Effector memory CD4-positive, alpha-beta T cell (primary cell): ENCODE results near the gene EIF2S1.

ENCODE experiments used
- DNase-seq, 3 donors: peaks; one replicate each; pipeline ENCODE4 v3.0.0-alpha.2; 2020
- H3K27ac ChIP-seq: 2 replicates; pipeline ENCODE4 v1.7.0; 2013; ENCODE audit warnings: mild to moderate bottlenecking, low read length, moderate library complexity; ENCODE audit not compliant: insufficient read depth, poor library complexity, severe bottlenecking
- H3K27me3 ChIP-seq: replicated peaks from 2 replicates; pipeline ENCODE4 v1.7.0; 2013; ENCODE audit warnings: mild to moderate bottlenecking, low read length; ENCODE audit not compliant: insufficient read depth, control insufficient read depth, poor library complexity, severe bottlenecking
- H3K36me3 ChIP-seq: 2 replicates; pipeline ENCODE4 v1.7.0; 2013; ENCODE audit warnings: mild to moderate bottlenecking, low read length, moderate library complexity; ENCODE audit not compliant: control insufficient read depth, insufficient read depth
- H3K4me1 ChIP-seq: 2 replicates; pipeline ENCODE4 v1.7.0; 2013; ENCODE audit warnings: low read length, mild to moderate bottlenecking; ENCODE audit not compliant: control insufficient read depth, insufficient read depth, poor library complexity, severe bottlenecking
- H3K4me3 ChIP-seq: 2 replicates; pipeline ENCODE4 v1.7.0; 2013; ENCODE audit warnings: low read length, low read depth, mild to moderate bottlenecking; ENCODE audit not compliant: insufficient read depth, poor library complexity, severe bottlenecking
- H3K9me3 ChIP-seq: 2 replicates; pipeline ENCODE4 v1.7.0; 2013; ENCODE audit warnings: mild to moderate bottlenecking, low read length, moderate library complexity; ENCODE audit not compliant: control insufficient read depth

Gene EIF2S1

GRCh38 chr14:67429510-67430205 is 69.5 kb downstream of the EIF2S1 start:
- no peaks in the 10 kb centered on the region for H3K36me3 ChIP-seq
- no peaks in the 10 kb centered on the region for H3K9me3 ChIP-seq
- DNase-seq = no peak

GRCh38 chr14:67432050-67432564 is 72.0 kb downstream of the EIF2S1 start:
- Histone ChIP-seq H3K27me3 (no peaks in the 10 kb centered on the region), H3K4me3 (no peak overlapping the region), H3K36me3 (no peaks in the 10 kb centered on the region), H3K4me1 (peaks cover 2% of the 10 kb centered on the region), H3K9me3 (no peaks in the 10 kb centered on the region), H3K27ac (no peak overlapping the region)
- DNase-seq = no peak

More at GRCh38 chr14:67429510-67430205, 69.5 kb downstream of the EIF2S1 start:
- peaks cover 3% of the 10 kb centered on the region for H3K4me1 ChIP-seq
- H3K27me3 ChIP-seq = peaks cover 3% of the 10 kb centered on the region
- H3K4me3 ChIP-seq = no peak overlapping the region
- no peak overlapping the region for H3K27ac ChIP-seq

GRCh38 chr14:67435603-67436002 is 75.5 kb downstream of the EIF2S1 start:
- Histone ChIP-seq H3K27me3 (no peaks in the 10 kb centered on the region), H3K27ac (no peak overlapping the region), H3K9me3 (no peaks in the 10 kb centered on the region), H3K36me3 (no peaks in the 10 kb centered on the region), H3K4me3 (no peak overlapping the region), H3K4me1 (no peaks in the 10 kb centered on the region)
- no peak for DNase-seq
